ENCODE measurements around the gene IRF1.

The IRF1 gene

GRCh38 chr5:132466433-132467286 is 23.9 kb downstream of the IRF1 start:
- peak in 7 of 11 experiments; percentile 34 to 70 (median 43); a peak in 9 of 22 replicates for TF ChIP-seq Cebpa-rat (IDR thresholded peaks at IDR 0.05)
- peak overlapping the region in 10 of 11 experiments; percentile 54 to 100 (median 98); a peak in 20 of 22 replicates for H3K27ac ChIP-seq
- H3K9ac ChIP-seq, result peak overlapping the region in 9 of 11 experiments; percentile 70 to 88 (median 82); a peak in 18 of 22 replicates
- peaks cover 0 to 7% (median 0%) of the 10 kb centered on the region in 11 experiments; a peak in 2 of 22 replicates for H3K9me3 ChIP-seq (replicated peaks in 1 of 11)
- H3K4me1 ChIP-seq, result peaks cover 82 to 100% (median 98%) of the 10 kb centered on the region in 10 experiments
- peak overlapping the region; percentile 80 to 98 (median 96) for H3K4me2 ChIP-seq
- no peaks in the 10 kb centered on the region for H3K27me3 ChIP-seq
- H3K4me3 ChIP-seq, result peak overlapping the region in 9 of 10 experiments; percentile 1 to 56 (median 52); a peak in 16 of 20 replicates
- H3K36me3 ChIP-seq, result peaks cover 0 to 15% (median 0%) of the 10 kb centered on the region in 11 experiments; a peak in 5 of 22 replicates
- peaks cover 0 to 14% (median 0%) of the 10 kb centered on the region in 11 experiments; a peak in 2 of 22 replicates for H4K20me1 ChIP-seq

GRCh38 chr5:132465059-132465707 is 25.4 kb downstream of the IRF1 start:
- TF ChIP-seq Cebpa-rat (IDR thresholded peaks at IDR 0.05), result no peak
- peaks cover 0 to 7% (median 0%) of the 10 kb centered on the region in 11 experiments; a peak in 2 of 22 replicates for H3K9me3 ChIP-seq (replicated peaks in 1 of 11)
- peaks cover 0 to 10% (median 0%) of the 10 kb centered on the region in 11 experiments; a peak in 4 of 22 replicates for H3K36me3 ChIP-seq
- no peaks in the 10 kb centered on the region for H3K27me3 ChIP-seq
- peak overlapping the region in 8 of 10 experiments; percentile 24 to 56 (median 48); a peak in 16 of 20 replicates for H3K4me3 ChIP-seq
- peak overlapping the region; percentile 80 to 98 (median 96) for H3K4me2 ChIP-seq
- peak overlapping the region; percentile 51 to 88 (median 82); a peak in 21 of 22 replicates for H3K9ac ChIP-seq
- peaks cover 0 to 14% (median 0%) of the 10 kb centered on the region in 11 experiments; a peak in 2 of 22 replicates for H4K20me1 ChIP-seq
- H3K27ac ChIP-seq, result peak overlapping the region in 10 of 11 experiments; percentile 54 to 100 (median 98); a peak in 20 of 22 replicates
- peaks cover 95 to 100% (median 98%) of the 10 kb centered on the region in 10 experiments for H3K4me1 ChIP-seq

- TF ChIP-seq Cebpa-rat (IDR thresholded peaks at IDR 0.05), result no peak
- no peaks in the 10 kb centered on the region for H3K27me3 ChIP-seq
- peak overlapping the region; percentile 51 to 88 (median 82); a peak in 21 of 22 replicates for H3K9ac ChIP-seq
- H4K20me1 ChIP-seq, result peaks cover 0 to 14% (median 0%) of the 10 kb centered on the region in 11 experiments; a peak in 2 of 22 replicates
- H3K4me1 ChIP-seq, result peaks cover 95 to 100% (median 100%) of the 10 kb centered on the region in 10 experiments
- H3K4me3 ChIP-seq, result peak overlapping the region; percentile 7 to 56 (median 38); a peak in 18 of 20 replicates
- H3K9me3 ChIP-seq (replicated peaks in 1 of 11), result peaks cover 0 to 5% (median 0%) of the 10 kb centered on the region in 11 experiments; a peak in 2 of 22 replicates
- peak overlapping the region; percentile 80 to 98 (median 96) for H3K4me2 ChIP-seq
- H3K36me3 ChIP-seq, result peaks cover 0 to 9% (median 0%) of the 10 kb centered on the region in 11 experiments; a peak in 3 of 22 replicates
- peak overlapping the region; percentile 44 to 100 (median 97); a peak in 20 of 22 replicates for H3K27ac ChIP-seq
These were observed 26.2 kb downstream of the IRF1 start for GRCh38 chr5:132464156-132464939.

GRCh38 chr5:132463811-132464155 is 26.8 kb downstream of the IRF1 start:
- Histone ChIP-seq H3K4me3 (peak overlapping the region; percentile 7 to 56 (median 38); a peak in 16 of 20 replicates), H3K4me2 (peak overlapping the region; percentile 80 to 98 (median 96)), H3K27ac (peak overlapping the region in 9 of 11 experiments; percentile 84 to 100 (median 98); a peak in 18 of 22 replicates)

GRCh38 chr5:132462856-132463745 is 27.5 kb downstream of the IRF1 start:
- Histone ChIP-seq H3K9ac (peak overlapping the region in 9 of 11 experiments; percentile 0 to 88 (median 82); a peak in 17 of 22 replicates), H3K27ac (peak overlapping the region in 9 of 11 experiments; percentile 84 to 100 (median 98); a peak in 17 of 22 replicates), H4K20me1 (peaks cover 0 to 14% (median 0%) of the 10 kb centered on the region in 11 experiments; a peak in 2 of 22 replicates), H3K36me3 (peaks cover 0 to 9% (median 0%) of the 10 kb centered on the region in 11 experiments; a peak in 3 of 22 replicates), H3K4me3 (peak overlapping the region in 2 of 10 experiments; percentile 24 to 50; a peak in 1 of 20 replicates), H3K27me3 (no peaks in the 10 kb centered on the region), H3K4me1 (peaks cover 95 to 100% (median 100%) of the 10 kb centered on the region in 10 experiments), H3K4me2 (peak overlapping the region; percentile 80 to 98 (median 96)), H3K9me3 (replicated peaks in 1 of 11) (no peaks in the 10 kb centered on the region)
- no peak for TF ChIP-seq Cebpa-rat (IDR thresholded peaks at IDR 0.05)

More at GRCh38 chr5:132463811-132464155, 26.8 kb downstream of the IRF1 start:
- Histone ChIP-seq H4K20me1 (peaks cover 0 to 14% (median 0%) of the 10 kb centered on the region in 11 experiments; a peak in 2 of 22 replicates), H3K9me3 (replicated peaks in 1 of 11) (no peaks in the 10 kb centered on the region), H3K36me3 (peaks cover 0 to 9% (median 0%) of the 10 kb centered on the region in 11 experiments; a peak in 3 of 22 replicates), H3K4me1 (peaks cover 95 to 100% (median 100%) of the 10 kb centered on the region in 10 experiments), H3K9ac (peak overlapping the region in 9 of 11 experiments; percentile 70 to 88 (median 82); a peak in 18 of 22 replicates), H3K27me3 (no peaks in the 10 kb centered on the region)
- TF ChIP-seq Cebpa-rat (IDR thresholded peaks at IDR 0.05), result no peak

GRCh38 chr5:132462333-132462732 is 28.2 kb downstream of the IRF1 start:
- no peak overlapping the region for H3K4me3 ChIP-seq
- peak overlapping the region in 7 of 11 experiments; percentile 79 to 88 (median 83); a peak in 14 of 22 replicates for H3K9ac ChIP-seq
- peak overlapping the region in 9 of 11 experiments; percentile 84 to 100 (median 98); a peak in 17 of 22 replicates for H3K27ac ChIP-seq
- H4K20me1 ChIP-seq, result peaks cover 0 to 10% (median 0%) of the 10 kb centered on the region in 11 experiments; a peak in 2 of 22 replicates
- H3K4me2 ChIP-seq, result peak overlapping the region; percentile 80 to 98 (median 96); a peak in 21 of 22 replicates
- peaks cover 95 to 100% (median 100%) of the 10 kb centered on the region in 10 experiments for H3K4me1 ChIP-seq
- H3K36me3 ChIP-seq, result peaks cover 0 to 9% (median 0%) of the 10 kb centered on the region in 11 experiments; a peak in 3 of 22 replicates
- H3K9me3 ChIP-seq (replicated peaks in 1 of 11), result no peaks in the 10 kb centered on the region
- H3K27me3 ChIP-seq, result no peaks in the 10 kb centered on the region
- no peak for TF ChIP-seq Cebpa-rat (IDR thresholded peaks at IDR 0.05)

Data from BLaER1 treated with 17β-estradiol and CSF1 and Interleukin-3, amounts not matched to agents 10 nM and 100 nM (cell line).